Measurements from ENCODE around the gene TDRD1. TPM values are rescaled to one million over a fixed set of nuclear protein-coding genes. Genes with fewer than 3 reads are reported as not detected.

The TDRD1 gene
- total RNA-seq, 1 donor from 2014 or later = 0.20 TPM

DNA sequence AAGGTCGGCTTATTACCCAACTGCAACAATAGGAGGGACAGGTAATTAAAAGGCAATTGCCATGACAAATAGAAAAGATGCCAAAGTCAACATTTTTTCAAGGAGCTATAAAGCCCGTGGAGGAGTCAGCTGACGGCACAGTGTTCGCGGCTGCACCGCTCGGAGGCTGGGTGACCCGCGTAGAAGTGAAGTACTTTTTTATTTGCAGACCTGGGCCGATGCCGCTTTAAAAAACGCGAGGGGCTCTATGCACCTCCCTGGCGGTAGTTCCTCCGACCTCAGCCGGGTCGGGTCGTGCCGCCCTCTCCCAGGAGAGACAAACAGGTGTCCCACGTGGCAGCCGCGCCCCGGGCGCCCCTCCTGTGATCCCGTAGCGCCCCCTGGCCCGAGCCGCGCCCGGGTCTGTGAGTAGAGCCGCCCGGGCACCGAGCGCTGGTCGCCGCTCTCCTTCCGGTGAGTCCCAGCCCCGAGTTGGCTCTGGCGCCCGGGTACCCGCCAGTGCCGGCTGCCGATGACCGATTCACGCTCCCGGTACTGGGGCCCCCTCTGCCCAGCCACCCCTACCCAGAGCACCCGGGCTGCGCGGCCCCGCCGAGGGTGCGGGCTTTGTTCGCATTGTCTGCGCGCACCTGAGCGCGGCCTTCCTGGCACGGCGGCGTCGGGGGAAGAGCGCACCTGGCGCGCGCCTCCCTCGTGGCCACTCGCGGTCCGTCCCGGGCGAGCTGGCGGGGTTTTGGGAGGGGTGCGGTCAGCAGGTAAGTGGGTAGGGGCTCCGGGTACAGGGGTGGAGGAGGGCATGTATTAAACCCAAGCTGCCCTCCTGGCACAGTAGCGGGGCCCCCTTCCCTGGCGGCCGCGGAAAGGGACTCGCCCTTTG, 60.2 kb downstream of the TDRD1 start, which contains the start of gene VWA2:
VWA2 (plus strand) TSS at position 138 of the 877 bp plus-strand sequence. CDS start 9,460 bp downstream, outside the sequence.
- DNase-seq = no peak

DNA sequence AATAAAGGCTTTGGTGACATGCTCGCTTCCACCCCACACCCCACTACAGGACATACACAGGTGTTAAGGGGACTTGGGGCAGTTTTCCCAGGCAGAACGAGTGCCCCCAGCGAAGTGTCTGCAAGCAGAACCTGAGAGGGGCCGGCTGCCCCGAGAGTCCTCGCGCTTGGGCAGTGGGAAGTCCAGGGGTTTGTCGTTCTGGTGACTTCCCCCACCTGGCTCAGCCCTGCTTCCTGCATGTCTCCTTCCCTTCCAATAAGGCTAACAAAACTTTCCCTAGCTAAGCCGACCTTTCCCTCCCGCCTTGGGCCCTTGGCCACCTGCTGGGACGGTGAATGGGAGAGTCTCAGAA, 60.8 kb downstream of the TDRD1 start:
- no peak for DNase-seq

DNA sequence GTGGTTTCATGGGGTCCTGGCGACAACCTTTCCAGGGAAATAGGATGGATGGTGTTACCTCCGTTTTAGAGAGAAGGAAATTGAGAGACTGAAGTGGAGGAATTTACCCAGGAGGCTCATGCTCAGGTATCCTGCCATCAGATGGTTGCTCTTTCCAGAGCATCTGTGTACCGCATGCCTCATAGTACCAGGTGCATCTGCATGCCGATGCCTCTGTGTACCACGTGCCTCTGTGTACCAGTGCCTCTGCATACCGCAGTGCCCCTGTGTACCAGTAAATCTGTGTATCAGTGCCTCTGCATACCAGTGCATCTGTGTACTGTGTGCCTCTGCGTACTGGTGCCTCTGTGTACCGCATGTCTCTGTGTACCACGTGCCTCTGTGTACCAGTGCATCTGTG, 63.1 kb downstream of the TDRD1 start:
- no peak for DNase-seq

DNA sequence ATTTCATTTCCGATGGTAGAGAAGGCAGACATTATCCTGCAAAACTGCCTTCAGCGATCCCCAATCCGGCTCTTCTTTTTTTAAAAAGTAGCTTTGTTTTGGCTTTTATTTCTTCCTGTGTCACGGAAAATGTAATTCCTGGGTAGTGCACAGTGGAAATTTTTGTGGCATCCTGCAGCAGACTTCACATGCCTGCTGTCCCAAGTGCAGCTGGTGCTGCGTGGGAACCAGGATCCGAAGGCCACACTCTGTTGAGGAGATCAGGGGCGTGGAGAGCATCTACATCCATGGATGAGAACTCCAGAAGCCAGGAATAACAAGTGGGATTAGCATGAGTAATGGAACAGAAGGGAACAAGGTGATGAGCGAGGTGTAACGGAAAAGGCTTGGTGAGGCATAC, 64.5 kb downstream of the TDRD1 start:
- no peak for DNase-seq

DNA sequence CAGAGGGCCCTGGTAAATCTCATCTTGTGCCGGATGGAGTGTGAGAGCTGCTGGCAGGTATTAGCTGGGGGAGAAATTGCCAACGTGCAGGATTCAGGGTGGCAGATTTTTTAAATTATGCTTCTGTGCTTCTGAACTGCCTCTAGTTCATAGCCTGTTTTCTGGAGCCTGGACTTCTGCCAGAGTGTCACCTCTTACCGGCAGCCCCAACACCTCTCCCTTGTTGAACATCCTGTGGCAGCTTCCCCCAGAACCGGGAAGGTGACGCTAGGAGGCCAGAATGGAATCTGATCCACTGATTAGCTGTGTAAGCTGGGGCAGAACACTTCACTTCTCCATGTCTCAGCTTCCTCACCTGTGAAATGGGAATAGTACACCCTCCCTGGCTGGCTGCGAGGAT, 65.0 kb downstream of the TDRD1 start:
- no peak for DNase-seq

DNA sequence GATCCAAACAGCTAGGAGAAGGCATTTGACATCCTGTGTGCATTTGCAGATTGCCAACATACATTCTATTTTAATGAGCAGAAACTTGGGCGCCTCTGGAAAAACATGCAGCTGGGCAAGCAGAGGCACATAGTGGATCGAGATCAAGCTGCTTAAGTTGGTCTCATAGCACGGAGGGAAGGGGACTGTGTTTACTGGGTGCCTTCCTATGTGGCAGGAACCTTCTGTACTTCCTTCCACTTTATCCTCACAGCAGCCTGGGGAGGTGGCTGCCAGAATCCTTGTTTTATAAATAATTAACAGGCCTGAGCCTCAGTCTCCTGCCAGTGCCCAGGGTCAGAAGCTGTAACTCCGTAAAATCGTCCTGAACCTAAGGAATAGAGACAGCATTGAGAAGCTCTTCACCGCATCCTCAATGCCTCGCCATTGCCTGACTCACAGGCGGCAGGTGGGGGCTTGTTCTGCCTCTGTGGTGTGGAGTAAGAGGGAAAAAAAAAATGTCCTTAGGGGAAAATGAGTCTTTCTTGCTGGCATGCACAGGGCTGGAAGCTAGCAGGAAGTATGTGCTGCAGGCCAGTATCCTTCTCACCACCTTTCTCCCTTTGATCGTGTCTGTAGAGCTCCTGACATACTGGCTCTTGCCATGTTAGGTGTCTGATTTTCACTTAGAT, 66.1 kb downstream of the TDRD1 start:
- no peak for DNase-seq

DNA sequence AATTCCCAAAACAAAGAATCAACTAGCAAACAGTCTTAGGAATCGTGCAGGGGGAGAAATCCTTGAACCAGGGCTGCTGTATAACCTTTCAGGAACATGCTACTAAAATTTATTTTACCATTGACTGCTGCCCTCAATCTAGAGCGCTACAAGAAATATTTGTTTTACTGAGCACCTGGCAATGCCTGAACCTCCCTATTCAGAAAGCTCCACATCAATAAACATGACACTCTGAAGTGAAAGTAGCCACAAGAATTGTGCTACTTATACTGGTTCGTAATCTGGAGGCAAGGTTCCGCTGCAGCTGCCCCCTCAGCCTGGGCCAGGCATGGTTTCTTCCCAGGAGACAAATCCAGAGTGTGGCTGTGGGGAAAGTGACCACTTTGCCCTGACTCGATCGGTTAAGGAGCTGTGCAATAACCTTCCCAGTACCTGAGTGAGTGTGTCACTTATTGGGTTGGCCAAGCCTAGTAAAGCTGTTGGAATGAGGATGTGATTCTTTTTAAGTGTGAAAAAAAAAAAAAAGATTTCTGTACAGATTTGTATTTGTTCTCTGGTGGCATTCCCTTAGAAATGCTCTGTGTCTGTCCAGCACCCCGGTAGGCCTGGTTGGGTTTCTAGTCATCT, 67.6 kb downstream of the TDRD1 start:
- DNase-seq = no peak

DNA sequence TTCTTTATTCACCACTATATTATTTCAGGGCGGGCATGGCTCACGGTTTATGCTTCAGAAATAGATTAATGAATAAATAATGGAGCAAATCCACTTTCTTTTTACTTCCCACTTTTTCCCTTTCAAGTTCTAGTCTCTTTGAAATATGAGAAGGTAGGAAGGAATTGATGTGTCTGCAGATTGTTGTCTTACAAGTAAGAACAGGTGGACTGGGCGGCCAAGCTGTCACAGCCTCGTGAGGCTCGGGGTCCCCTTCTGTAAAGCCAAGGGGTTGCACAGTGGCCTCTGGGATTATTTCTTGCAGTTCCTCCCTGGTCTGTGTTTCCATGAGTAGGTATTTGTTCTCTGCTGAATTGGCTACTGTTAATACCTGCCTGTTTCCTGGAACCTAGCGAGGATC, 71.1 kb downstream of the TDRD1 start:
- DNase-seq = no peak

DNA sequence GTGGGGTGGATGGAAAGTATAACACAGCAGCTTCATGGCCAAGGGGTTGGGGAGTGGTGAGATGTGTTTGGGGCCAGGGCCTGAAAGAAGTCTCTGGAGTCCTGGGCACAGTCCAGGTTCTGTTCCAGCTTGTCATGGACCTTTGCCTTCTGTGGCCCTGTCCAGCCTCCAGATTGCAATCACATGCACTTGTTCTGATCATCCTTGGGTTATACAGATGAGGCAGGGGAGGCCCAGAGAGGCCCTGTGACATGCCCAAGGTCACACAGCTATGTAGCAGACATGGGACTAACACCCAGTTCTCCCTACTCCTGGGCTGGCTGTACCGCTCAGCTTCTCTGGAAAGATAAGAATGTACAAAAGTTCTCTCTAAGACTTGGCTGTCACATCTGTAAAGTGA, 71.6 kb downstream of the TDRD1 start:
- DNase-seq = no peak

DNA sequence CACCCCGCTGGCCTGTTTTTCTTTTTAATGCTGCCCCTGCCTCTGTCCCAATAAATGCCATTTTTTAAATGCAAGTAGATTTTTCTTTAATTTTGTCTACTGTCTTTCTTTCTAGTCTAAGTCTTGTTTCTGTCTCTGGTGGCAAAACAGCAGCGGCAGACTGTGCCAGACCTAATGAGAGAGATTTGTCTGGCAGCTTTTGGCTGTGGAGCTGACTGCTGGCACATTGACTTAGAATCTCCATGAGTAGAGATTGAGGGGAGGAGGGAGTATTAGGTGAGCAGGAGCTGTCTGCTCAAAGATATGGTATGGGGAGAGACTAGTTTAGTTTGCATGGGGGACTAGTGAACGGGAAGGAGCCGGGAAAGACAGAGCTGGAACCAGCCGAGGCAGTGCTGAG, 72.9 kb downstream of the TDRD1 start:
- DNase-seq = no peak

DNA sequence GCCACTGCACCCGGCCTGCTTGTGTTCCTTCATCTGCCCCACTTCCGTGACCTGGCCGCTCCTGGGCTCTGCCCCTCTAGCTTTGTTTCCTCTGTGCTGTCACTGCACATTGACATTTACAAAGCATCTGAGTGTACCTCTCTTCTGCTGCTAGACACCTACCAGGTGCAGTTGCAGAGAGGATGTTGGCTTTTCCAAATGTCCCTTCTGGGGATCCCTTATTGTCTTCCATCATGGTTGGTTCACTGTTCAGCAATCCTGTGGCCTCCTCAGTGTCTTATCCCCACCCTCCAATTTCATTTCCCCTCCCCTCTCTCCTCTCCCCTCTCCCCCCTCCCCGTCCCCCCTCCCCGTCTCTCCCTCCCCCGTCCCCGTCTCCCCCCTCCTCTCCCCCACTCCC, 73.7 kb downstream of the TDRD1 start:
- no peak for DNase-seq

DNA sequence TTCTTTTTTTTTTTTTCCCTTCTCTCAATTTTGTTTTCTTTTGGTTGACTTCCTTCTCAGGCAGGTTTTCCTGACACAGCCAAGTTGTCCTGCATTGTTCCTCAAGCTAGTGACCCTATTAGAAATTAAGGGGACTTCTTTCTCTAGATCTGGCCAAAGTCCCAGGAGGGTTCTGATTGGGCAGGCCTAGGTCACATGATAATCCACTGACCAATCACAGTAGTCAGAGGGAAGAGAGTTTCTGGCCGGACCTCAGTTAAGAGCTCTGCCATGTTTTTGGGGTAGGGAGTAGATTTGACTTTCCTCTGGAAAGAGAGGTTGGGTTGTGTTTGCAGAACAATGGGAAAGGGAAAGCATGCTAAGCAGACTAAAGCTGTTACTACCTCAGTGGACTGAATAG, 76.1 kb downstream of the TDRD1 start:
- DNase-seq = no peak

DNA sequence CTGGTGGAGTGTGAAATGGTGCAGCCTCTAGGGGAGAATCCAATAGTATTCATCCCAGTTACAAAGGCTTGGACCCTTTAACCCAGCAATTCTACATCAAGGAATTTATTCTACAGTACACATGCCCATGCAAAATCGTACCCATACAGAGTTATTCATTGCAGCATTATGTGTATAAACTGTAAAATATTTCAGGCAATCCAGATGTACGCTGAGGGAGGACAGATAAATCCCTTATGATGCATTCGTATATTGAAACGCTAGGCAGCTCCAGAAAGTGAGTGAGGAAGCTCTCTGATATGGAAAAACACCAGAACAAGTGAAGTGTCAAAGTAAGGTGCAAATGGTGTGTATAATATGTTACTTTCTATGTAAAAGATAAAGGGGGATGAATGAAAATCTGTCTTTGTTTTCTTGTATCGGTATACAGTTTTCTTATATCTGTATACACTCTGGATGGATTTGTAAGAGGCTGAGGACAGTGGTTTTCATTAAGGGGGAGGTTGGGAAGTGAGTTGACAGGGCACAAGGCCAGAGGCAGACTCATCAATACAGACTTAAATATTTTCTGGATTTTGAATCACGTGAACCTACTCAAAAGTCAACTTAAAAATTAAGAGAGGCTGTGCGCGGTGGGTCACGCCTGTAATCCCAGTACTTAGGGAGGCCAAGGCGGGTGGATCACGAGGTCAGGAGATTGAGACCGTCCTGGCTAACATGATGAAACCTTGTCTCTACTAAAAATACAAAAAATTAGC, 77.0 kb downstream of the TDRD1 start:
- no peak for DNase-seq

DNA sequence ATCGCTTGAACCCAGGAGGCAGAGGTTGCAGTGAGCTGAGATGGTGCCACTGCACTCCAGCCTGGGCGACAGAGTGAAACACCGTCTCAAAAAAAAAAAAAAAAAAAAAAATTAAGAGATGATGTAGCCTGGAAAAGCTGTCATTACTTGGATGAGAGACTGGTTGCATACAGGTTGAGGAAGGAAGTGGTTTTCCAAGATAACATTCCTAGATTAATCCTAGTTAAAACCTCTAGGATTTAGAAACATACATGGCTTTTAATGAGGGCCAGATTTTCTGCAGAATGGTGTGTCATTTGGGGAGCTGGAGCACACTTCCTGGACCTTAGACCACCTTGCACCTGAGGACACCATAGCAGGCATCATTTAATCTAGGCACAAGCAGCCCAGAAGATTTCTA, 77.7 kb downstream of the TDRD1 start:
- no peak for DNase-seq

DNA sequence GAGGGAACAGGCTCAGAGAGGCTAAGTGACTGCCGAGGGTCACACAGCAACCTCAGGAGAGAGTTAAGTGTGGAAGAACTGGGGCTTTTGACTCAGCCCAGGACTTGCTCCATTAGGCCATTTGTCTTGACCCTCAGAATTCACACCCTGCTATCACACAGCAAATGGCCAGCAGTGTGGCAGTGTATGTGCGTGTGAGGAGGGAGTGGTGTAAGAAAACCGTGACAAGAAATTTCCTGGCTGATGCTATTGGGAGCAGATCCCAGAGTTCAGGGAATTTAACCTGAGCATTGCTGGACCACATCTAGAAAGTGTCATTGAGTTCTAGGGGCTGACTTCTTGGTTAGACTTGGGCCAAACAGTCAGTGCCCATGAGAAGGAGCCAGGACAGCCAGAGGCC, 78.3 kb downstream of the TDRD1 start:
- no peak for DNase-seq

DNA sequence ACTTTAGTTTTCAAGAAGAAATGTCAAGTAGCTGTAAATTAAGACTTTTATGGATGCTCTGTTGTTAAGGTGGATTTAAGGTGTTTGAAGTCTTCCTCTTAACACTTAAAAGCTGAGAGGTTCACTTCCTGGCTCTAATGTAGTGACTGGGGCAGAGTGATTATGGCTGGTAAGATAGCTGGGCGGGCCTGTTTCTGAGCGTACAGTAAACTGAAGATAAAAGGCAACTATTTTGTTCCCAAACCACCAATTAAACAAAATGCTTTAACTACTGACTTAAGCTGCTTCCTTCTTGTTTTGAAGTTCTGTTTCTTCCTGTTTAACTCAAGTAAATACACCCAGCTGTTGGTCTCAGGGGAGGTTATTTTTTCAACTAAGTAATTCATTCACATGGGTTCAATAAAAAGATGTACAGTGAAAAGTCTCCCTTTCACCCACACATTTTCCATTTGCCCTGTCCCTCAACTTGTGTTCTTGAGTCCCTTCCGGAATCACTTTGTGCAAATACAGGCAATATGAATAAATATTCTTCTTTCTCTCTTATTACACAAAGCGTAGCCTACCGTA, 79.2 kb downstream of the TDRD1 start:
- no peak for DNase-seq

DNA sequence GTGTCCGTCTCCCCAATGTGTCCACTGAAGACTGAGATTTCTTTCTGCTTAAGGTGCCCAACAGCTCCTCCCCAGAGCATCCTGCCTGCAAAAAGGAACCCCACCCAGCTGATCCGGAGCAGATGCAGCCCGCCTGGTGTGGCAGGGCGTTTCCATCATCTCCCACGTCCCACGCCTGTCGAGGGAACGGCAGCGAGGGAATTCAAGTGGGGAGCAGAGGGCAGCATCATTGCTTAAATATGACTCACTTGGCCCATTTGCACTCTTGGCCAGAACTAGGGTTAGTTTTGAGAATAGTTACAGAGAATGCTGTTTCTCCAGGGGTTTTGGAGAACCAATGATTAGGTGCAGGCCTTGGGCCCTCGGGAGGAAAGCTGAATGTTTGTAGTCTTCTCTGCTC, 80.7 kb downstream of the TDRD1 start:
- no peak for DNase-seq

DNA sequence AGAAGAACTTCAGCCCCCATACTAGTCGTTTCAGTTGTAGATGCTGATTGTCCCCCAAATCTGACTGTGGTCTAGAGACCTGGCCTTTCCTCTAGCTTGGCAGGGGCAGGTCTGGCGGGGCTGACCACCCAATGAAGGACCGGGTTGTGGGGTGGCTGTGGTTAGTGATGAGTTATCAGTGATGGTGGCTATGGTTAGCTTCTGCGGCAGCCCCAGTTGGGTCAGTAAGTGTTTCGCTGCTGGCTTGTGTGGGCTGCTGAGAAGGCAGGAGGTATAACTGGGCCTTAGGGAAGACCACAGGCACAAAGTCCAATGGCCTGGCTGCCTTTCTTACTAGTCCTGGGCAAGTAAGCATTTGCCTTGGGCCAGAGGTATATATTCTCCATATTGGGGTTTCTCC, 81.2 kb downstream of the TDRD1 start:
- DNase-seq = no peak

DNA sequence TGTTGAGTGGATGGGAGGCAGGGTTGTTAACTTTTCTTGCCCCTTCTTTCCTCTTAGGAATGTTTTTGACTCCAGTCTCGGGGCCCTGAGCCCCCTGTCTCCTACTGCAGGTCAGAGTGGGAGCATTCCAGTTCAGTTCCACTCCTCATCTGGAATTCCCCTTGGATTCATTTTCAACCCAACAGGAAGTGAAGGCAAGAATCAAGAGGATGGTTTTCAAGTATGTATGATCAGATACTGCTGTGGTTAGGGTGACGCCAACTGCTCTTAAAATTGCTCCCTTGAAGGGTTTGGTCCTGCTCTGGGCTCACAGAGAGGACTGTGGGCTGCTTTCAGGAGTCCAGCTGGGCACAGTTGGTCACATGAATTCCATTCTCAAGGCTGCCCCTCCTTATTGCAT, 81.9 kb downstream of the TDRD1 start:
- DNase-seq = no peak

DNA sequence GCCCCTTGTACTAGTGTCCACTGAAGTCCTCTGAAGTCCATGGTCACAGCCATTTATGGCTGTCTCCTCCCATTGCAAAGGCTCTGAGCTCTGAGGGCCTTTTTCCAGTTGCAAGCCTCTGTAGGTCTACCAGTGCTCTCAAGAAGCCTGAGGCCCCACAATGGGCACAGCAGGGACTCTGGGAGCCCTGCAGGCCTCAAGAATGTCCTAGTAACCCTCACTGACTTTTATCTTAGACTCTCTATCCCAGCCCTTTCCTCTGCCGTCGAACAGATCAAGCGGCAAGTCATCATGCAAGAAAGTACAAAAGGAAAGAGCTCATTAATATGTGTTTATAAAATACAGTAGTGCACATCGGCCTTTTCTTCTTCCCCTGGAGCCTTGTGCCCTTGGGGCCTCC, 83.3 kb downstream of the TDRD1 start:
- DNase-seq = no peak

DNA sequence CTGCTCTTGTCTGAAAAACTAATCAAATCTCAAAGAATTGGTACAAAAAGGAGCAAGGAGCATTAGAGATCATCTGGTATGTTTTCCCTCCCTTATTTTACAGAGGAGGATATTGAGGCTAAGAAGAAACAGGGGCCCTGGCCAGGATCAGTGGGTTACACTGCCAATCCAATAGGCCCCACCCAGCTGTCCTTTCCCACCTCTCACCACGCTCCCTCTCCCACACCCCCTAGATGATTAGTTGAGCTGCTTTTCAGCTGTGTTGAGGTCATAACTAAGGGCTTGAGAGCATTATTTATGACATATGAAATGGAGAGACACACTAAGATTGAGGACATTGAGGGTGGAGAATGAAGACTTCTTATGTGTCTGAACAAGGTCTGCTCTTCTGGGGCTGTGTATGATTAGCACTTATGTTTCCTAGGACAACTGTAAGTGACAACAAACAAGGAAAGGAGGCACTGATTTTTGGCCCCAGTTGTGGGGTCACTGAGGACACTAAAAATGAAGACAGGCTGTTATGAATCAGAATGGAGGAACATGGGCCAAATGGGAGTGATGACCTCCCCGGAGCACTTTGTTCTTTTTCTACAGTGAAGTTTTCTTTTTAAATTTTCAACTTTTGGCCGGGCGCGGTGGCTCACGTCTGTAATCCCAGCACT, 86.4 kb downstream of the TDRD1 start:
- no peak for DNase-seq

DNA sequence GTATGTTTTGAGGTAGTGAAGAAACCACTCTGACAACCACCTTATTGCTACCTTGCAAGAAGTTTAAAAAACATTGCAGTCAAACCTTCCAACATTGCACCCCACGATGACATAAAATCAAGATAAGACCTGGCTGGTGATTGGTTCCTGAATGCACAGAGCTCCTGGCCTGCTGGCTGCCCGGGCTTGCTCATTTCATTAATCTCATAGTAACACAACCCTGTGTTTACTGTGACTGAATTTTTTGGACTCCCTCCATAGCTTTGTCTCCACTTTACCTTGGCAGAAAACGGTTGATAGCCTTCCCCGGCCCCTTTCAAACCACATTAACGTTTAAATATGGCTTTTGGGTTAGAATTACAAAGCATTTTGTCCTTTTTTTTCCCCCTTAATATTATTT, 87.4 kb downstream of the TDRD1 start:
- no peak for DNase-seq

All from skin of body (tissue), 2 donors.